Activated CD8-positive, alpha-beta memory T cell treated with anti-CD3 and anti-CD28 coated beads, Interleukin-2, amount 50 U/mL, for 24 hours (primary cell): ENCODE measurements around the gene MRPS5.

Experiments
- DNase-seq: peaks from one replicate; pipeline ENCODE4 v3.0.0-alpha.2; 2020; ENCODE audit errors: extremely low read depth

Gene MRPS5

DNA sequence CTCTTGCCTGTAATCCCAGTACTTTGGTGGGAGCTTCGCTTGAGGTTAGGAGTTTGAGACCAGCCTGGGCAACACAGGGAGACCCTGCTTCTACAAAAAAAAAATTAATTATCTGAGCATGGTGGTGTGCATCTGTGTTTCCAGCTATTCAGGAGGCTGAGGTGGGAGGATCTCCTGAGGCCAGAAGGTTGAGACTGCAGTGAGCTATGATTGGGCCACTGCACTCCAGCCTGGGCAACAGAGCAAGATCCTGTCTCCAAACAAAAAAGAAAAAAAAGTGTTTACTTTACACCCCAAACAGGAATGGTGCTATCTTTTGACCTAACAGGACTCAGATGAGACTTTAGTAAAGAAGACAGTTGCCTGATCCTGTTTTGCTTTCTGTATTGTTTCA is 60.5 kb downstream of the MRPS5 start:
- DNase-seq, result no peak

DNA sequence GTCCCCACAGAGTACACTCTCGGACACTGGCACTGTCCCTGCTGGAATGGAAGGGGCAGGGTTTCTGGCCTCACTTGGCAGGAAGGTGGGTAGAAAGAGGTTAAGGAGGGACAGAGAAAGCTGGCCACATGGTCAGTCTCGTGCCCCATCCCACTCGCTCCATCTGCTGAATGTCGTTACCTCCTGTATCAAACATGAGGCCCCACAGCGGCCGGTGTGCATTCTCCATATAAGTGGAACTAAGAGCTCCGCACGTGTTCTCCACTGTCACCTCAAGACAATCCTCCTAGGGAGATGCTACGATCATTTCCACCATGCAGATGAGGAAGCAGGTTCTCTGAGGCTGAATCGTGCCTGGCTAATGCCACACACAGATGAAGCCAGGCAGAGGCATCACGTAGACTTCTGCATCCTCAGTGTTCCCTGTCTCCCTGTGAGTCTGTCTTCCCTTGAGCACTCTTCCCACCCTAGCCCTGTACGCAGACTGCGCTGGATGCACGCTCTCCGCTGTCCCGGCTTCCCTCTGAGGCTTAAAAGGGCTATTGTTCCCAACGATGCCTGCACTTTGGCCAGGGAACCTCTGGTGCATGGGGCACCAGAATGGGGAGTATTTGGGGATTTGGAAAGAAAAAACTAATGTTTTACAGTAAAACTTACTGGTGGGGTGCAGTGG is 61.0 kb downstream of the MRPS5 start:
- no peak for DNase-seq

DNA sequence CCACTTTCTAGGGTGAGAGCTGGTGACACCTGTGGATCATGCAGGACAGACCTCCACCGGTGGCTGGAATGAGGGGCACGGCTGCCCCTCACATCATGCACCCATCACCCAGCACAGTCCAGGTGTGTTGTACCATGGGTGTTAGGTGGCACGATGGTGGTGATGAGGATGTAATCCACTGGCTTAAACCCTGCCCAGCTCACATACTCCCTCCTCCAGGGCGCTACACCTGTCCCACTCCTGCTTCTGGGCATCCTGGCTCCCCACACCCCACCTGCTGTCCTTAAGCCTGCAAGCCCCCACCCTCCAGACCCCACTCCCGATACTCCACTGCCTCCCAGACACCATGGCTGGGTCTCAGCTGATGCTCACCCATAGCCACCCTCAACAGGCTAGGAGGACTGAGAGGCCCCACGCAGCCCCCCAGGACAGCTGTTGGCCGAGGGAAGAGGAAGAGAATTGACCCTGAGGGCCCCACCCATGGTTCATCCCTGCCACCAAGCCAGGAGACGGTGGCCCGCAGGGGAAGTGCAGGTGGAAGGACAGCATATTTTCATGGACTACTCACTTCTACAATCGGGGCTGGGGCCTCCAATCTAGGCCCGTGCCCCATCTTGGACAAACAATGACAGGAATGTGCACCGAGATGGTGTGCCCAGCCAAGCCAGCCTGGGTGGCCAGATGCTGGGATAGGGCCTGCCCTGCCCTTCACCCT is 61.8 kb downstream of the MRPS5 start:
- no peak for DNase-seq

DNA sequence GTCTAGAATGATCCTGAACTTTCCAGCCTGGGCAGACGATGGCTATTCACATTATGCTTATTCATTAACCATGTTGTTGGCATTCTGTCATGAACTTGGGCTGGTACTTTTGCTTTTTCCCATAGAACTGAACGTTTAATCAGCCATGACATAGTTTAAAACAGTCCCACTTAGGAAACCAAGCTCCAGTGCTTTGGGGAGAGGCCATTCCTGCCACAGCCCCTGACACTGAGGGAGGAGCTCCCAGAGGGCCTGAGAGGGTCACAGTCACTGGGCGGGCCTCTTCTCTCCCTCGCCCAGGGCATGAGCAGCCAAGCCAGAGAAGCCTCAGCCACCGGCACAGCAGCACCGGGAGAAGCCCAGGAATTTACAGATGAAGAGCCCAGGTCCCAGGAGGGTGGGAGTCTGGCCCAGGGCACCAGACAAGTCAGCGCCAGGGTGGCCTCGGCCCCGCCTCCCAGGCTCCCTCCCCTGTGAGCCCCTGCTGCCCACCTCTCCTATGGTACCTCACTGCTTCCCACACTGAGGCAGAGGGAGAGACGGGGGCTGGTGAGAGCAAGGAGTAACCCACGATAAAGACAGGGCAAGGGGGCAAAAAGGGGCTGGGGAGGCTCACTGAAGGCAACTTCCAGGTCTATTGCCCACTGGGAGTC is 62.5 kb downstream of the MRPS5 start:
- no peak for DNase-seq

DNA sequence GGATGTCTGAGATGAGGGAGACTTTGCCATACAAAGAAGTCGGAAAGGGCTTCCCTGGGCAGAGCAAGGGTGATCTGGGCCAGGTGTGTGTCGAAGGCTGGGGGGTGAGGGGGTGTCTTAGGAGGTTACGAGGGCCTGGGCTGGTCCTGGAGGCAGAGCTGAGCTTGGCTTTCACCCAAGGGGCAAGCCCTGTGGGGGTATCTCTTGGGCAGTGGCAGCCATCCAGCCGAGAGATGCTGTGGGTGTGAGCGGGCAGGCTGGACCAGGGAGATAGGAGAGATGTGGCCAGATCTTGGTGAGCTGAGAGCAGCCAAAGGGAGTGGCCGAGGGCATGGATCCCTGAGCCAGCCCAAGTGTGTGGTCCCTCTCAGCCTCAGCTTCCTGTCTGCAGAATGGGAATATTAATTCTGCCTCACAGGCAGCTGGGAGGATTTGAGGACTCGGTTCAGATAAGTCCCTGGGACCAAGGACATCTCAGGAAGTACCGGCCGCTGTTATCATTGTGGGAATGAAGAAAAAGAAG is 63.1 kb downstream of the MRPS5 start:
- DNase-seq, result no peak

DNA sequence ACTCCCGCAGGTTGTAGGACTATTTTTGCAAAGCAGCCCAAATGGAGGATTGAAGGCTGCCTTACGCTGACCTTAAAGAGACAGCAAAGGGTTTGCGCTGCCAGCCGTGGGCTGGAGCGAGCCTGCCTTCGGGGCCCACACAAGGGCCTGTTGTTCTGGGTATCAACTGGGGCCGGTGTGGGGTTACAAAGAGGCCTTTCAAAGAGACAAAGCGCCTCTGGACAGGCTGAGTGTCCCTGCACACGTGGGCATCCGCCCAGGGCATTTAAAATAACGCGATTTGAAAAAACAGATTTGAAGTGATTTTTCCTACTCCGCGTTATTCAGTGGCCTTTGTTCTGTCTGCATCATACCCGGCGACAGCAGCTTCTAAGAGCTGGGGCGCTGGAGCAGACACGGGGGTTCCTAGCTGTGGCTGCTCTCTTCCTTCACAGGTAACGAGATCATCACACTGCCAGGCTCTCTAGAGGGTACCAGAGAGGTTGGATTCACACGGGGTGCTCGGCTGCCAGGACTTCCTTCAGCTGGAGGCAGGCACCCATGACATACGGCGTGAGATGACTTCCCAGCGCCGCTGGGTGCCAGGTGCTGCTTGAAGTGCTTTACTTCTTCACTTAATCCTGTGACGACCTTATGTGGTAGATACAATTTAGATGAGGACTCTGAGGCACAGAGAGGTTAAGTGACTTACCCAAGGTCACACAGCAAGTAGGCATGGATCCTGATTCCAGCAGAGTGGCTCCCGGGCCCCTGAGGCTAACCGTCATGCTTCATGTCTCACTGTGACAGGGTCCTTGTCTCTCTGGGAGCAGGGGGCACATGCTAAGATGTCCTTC is 63.9 kb downstream of the MRPS5 start:
- DNase-seq, result no peak

DNA sequence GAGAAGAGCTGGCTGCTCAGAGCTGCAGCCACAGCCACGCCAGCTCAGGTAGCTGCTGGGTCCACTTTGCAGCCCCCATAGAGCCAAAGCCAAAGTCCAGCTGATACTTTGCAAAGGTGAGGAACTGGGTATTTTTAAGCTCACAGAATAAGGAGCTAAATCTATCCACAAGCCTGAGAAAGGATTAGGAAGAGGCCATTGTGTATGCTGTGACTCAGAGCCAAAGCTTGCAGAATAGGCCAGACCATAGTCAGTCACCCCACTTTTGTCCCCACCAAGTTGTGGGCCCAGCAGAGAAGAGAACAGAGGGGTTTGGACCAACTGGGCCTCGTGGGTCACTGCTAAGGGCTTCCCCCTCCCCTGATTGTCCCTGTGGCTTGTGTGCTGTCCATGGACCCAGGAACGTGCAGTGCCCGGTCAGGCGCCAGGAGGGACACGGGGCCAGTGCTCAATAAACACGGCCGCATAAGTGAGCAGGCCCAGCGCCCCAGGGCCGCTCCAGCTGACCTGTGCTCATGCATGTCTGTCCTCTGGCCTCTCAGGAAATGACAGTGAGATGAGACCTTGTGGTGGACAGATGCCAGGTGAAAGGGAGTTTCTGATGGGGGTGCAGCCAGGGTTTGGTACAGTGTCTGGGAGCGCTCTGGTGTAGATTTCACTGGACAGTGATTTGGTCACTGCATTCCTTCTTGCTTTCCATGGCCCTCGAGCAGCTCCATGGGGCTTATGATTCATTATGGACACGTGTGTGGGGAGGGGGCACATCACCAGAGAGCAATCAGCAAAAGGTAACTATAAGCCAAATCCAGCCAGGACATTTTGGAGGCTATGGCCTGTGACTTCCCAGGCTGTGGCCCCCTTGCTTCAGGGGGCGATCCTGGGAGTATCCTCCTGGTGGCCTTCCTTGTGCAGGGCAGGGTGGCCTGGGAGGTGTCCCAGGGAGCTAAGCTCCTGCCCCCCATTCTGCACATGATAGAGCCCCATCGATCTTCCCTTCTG is 64.8 kb downstream of the MRPS5 start:
- no peak for DNase-seq

DNA sequence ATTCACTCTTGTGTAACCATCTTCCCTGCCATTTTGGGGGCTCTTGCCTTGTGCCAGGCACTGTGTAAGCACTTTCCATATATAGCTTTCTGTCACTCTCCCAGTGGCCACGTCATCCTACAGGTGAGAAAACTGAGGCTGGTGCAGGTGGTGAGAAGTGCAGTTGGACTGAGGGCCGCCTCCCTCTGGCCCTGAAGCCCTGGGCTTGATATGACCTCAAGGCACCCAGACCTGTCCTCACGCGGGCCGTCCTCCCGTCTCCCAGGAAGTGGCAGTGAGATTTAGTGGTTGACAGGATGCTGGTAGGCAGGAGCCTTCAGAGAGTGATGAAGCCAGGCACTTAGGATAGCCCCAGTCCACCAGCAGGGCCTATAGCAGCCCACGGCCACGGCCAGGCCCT is 65.6 kb downstream of the MRPS5 start:
- no peak for DNase-seq

DNA sequence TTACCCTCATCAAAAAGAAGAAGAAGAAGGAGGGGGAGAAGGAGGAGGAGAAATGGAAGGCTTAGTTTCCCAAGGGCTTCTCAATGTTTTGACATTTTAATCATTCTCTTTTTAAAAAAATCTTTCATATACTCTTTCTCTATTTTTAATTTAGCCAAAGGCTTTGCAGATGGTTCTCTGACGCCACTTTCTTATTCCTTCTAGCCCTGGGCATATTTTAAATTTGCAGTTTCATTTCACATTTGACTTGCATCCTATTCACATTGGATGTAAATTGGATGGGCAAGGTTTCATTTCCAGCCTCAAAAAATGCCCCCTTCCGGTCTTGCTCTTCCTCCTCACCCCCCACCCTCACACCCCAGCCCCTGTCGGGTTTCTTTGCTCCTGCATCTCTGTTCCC is 66.3 kb downstream of the MRPS5 start:
- DNase-seq, result no peak

DNA sequence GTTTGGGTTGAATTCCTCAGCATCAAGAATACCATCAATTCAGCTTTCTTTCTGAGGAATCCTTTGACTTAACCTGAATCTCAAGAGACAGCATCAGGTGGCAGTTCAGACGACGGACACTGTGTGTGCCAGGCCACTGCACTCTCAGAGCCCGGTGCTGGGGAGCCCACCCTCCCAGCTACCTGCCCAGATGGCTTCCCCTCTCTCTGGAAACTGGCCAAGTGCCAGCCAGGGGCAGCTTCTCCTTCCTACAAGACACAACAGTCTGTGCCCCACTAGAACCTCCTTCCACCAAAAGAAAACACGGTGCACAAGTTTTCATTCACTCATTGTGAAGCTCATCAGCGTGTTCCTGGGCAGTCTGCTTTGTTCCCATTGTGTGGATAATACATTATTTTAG is 67.6 kb downstream of the MRPS5 start:
- DNase-seq, result no peak

DNA sequence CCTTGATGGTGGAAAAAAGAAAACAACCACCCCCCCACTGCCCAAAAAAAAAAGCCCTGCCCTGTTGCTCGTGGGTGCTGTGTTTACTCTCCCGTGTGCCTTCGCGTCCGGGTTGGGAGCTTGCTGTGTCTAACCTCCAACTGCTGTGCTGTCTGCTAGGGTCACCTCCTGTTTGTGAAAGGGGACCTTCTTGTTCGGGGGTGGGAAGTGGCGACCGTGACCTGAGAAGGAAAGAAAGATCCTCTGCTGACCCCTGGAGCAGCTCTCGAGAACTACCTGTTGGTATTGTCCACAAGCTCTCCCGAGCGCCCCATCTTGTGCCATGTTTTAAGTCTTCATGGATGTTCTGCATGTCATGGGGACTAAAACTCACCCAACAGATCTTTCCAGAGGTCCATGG is 68.1 kb downstream of the MRPS5 start:
- no peak for DNase-seq

DNA sequence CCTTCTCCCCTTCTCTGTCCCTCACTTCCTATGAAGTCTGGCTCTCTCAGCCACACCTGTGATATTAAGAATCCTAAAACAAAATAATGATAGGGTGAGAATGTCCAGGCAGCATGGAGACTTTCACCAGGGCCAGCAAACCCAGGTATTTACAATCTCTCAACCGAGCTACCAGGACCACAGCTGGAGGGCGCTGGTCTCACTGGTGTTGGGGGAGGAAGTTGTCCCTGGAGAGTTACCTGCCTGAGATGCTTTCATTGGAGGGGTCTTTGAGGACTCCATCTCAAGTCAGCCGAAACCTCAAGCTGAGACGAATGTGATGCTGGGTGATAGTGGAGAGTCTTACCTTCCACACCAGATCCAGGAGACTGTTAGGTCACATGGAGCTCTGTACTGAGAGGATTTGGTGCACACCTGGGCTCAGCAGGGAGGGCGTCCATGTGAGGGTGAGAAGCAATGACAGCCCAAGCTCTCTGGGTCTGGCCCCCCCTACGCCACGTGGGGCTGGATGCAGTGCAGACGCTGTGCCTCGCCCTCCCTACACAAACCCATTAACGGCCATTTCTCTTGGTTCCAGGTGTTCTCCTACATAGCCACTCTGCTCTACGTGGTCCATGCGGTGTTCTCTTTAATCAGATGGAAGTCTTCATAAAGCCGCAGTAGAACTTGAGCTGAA is 68.7 kb downstream of the MRPS5 start:
- no peak for DNase-seq

DNA sequence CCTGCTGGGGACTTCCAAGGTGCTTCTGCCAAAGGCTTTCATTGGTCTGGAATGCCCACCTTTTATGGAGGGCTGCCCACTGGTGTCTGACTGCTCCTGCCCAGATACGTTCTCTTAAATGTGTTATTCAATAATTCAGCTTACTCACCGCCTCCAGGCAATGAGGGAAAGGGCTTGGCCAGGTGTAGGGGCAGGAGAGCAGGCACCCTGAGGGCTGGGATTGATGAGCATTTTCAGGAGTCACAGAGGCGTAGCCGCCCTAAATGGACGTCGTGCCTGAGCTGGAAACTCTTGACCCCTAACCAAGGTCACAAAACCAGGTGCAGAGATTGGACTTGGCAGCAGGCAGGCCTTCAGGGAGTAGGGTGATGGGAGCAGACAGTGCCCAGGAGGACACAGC is 69.3 kb downstream of the MRPS5 start:
- DNase-seq, result no peak

DNA sequence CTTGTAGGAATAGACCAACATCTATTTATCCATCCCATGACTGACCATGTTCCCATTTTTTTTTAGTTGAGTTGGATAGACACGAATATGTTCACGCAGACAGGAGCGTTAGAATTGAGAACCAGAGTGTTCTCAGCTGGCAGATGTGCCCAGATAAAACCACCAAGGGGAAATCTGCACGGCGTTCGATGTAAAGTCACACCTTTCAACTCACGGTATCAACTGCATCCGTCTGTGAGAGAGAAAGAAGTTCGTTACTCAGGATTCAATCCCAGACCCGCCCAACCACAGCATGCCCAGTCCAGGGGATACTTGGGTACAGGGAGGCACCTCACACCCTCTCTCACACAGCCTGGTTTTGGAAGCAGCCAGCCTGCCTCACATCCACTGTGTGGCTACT is 70.0 kb downstream of the MRPS5 start:
- DNase-seq, result no peak

DNA sequence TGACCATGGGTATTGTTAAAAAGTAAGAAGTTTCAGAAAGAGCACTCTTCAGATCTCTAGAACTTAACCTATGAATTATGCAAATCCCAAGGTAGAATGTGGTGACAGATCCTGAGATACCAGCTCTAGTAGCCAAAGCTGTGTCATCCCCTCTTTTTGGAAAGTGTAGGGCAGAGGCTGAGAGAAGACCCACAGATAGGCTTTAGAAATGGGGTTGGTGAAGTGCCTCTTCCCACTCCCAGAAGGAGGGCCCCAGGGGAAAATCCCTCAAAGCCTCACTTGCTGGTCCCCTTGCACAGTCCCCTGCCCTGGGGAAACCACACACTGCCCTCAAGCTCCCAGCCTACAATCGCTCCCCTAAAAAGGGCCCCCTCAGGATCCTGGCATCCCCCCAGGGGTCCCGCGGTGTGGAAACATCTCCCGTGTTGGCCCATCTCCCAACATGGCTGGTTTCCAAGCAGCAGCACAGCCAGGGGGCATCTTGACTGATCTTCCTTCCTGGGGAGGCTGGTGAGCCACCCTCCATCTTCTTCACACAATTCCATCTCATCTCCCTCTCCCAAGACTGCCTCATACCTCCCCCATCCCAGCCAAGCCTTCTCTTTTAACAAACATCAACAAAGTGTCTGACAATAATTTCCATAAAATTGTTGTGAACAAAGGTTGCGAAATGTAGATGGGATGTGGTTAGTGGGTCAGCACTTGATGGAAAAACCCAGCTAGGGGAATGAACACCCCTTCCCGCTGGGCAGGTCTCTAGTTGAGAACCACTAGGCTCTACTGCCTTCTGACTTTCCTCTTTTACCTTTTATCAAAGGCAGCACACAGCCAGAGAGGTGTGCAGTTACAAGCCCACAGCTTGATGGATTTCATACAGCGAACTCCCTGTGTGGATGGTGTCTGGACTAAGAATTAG is 71.0 kb downstream of the MRPS5 start:
- DNase-seq, result no peak

DNA sequence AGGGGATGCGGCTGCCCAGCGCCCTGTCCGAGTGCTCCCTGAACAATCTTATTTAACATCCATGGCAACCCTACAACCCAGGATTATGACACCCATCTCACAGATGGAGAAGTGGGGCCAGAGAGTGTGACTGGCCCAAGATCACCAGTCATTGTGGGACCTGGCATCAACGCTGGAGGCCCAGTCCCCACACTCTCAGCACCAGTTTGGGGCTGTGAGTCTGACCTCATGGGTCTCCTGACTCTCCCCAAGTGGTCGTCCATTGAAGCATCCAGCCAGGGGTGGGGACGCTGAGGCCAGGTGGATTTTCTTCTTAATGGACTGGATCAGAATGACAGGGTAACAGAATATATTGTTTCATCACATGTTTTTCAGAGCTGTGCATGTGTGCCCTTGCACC is 71.6 kb downstream of the MRPS5 start:
- DNase-seq, result no peak

DNA sequence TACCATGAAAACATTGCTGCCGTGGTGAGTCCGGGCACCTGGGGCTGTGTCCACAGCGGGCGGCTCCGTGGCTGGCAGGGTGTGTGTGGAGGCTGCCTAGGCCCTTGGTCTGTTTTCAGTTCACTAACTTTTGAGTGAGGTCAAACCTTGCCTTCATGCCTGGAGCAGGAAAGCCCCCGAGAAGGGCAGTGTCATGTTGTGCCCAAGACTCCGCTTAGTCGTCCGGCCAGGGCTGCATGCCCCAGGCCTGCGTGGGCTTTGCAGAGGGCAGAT is 72.0 kb downstream of the MRPS5 start:
- DNase-seq, result no peak

DNA sequence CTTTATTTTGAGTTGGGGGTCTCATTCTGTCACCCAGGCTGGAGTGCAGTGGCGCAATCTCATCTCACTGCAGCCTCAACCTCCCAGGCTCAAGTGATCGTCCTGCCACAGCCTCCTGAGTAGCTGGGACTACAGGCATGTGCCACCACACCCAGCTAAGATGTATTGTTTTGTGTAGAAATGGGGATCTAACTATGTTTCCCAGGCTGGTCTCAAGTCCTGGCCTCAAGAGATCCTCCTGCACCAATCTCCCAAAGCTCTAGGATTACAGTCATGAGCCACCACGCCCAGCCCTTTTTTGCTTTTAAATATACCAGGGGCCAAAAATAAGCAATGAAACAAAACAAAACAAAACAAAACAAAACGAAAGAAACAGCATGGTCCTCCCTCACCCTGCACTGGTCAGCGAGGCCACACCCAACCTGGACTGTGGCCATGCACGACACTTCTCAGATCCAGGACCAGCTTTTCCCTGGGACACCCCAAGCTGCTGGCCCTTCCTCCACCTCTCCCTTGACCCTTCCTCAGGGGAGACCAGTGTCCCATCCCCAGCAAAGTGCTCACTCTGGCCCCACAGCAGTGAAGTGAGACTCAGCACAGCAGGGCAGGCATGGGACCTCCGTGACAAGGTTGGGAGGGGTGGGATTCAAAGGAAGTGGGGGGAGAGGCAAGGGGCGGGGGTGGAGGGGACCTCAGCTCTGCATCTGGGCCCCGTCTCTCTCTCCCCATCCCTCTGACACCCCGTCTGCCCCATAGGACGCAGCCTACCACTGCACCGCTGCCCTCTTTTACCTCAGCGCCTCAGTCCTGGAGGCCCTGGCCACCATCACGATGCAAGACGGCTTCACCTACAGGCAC is 72.6 kb downstream of the MRPS5 start:
- no peak for DNase-seq
